Panc1 (cell line): ENCODE measurements around the gene TMED9.

Source experiments
- POLR2AphosphoS5 ChIP-seq: IDR thresholded peaks from 2 replicates; pipeline ENCODE4 v1.6.1; 2012; ENCODE audit warnings: mild to moderate bottlenecking, low read depth, low read length, moderate library complexity
- TCF7L2 ChIP-seq: IDR thresholded peaks from 2 replicates; pipeline ENCODE4 v1.6.1; 2011; ENCODE audit warnings: mild to moderate bottlenecking, low read depth, low read length, inconsistent platforms
- TF ChIP-seq, protein P1 (sequence below): fragments of 450-650 bp; IDR thresholded peaks from 2 replicates; pipeline ENCODE4 v1.5.1; 2017; ENCODE audit warnings: mild to moderate bottlenecking

DNA sequence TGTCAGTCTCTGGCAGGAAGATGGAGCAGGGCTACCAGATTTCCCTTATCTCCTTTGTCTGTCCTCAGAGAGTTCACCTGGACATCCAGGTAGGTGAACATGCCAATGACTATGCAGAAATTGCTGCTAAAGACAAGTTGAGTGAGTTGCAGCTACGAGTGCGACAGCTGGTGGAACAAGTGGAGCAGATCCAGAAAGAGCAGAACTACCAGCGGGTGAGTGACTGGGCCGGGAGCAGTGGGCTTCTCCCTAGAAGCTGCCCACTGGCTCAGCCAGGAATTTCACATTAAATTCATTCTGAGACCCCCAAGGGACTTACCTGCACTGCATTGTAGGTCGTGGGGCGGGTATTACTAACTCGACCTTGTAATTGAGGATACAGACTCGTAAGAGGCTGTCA lies 2.1 kb downstream of the TMED9 start:
- TF ChIP-seq, protein P1, sequence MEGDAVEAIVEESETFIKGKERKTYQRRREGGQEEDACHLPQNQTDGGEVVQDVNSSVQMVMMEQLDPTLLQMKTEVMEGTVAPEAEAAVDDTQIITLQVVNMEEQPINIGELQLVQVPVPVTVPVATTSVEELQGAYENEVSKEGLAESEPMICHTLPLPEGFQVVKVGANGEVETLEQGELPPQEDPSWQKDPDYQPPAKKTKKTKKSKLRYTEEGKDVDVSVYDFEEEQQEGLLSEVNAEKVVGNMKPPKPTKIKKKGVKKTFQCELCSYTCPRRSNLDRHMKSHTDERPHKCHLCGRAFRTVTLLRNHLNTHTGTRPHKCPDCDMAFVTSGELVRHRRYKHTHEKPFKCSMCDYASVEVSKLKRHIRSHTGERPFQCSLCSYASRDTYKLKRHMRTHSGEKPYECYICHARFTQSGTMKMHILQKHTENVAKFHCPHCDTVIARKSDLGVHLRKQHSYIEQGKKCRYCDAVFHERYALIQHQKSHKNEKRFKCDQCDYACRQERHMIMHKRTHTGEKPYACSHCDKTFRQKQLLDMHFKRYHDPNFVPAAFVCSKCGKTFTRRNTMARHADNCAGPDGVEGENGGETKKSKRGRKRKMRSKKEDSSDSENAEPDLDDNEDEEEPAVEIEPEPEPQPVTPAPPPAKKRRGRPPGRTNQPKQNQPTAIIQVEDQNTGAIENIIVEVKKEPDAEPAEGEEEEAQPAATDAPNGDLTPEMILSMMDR: no peak
- TF ChIP-seq TCF7L2: no peak
- no peak for TF ChIP-seq POLR2AphosphoS5
